HFFc6 (cell line): Measurements from ENCODE around the gene CUL7. TPM values are rescaled to one million over a fixed set of nuclear protein-coding genes. Genes with fewer than 3 reads are reported as not detected.

Experiments
- DNase-seq: peaks from one replicate; pipeline ENCODE4 v3.0.0-alpha.2; 2018
- H3K27ac Mint-ChIP-seq: 2 replicates; pipeline ENCODE4 v1.8.0; 2020; ENCODE audit warnings: mild to moderate bottlenecking, mixed read lengths
- H3K27me3 Mint-ChIP-seq: 2 replicates; pipeline ENCODE4 v1.8.0; 2021; ENCODE audit warnings: mild to moderate bottlenecking, moderate library complexity, mixed read lengths; ENCODE audit not compliant: insufficient read depth
- H3K36me3 Mint-ChIP-seq: 2 replicates; pipeline ENCODE4 v1.8.0; 2021; ENCODE audit warnings: low read depth, mixed read lengths
- H3K4me1 Mint-ChIP-seq: 2 replicates; pipeline ENCODE4 v1.8.0; 2020; ENCODE audit warnings: low read depth, mixed read lengths
- H3K4me3 Mint-ChIP-seq: 2 replicates; pipeline ENCODE4 v1.8.0; 2020; ENCODE audit warnings: mild to moderate bottlenecking, moderate library complexity, mixed read lengths
- H3K9me3 Mint-ChIP-seq: 2 replicates; pipeline ENCODE4 v1.8.0; 2020; ENCODE audit warnings: mild to moderate bottlenecking, mixed read lengths
- CTCF ChIP-seq: fragments of 200-600 bp; sonication (generic); IDR thresholded peaks from 2 replicates; pipeline ENCODE4 v1.5.0; 2021; ENCODE audit warnings: antibody characterized with exemption, mild to moderate bottlenecking
- total RNA-seq, 6 experiments: library from RNA; stranded (reverse); fragmentation: NEBNext Ultra II Directional; extraction: Animal tissue kit (Norgen Biotek cat#: 25700); gene quantifications; 2 replicates in 1 of 6; 3 replicates in 5 of 6; pipeline ENCODE4 v1.2.3, GENCODE V29; 2021

Gene CUL7
- total RNA-seq, 6 experiments from 2014 or later, result 33.7 to 50.3 (median 37.0) TPM

GRCh38 chr6:43058531-43058930 lies 4.9 kb upstream of the CUL7 start:
- DNase-seq, result no peak
- peak overlapping the region; percentile 95 for H3K4me3 Mint-ChIP-seq
- TF ChIP-seq CTCF, result no peak
- H3K36me3 Mint-ChIP-seq, result peaks cover 28% of the 10 kb centered on the region
- H3K9me3 Mint-ChIP-seq, result no peaks in the 10 kb centered on the region
- H3K27ac Mint-ChIP-seq, result peak overlapping the region; percentile 96
- peaks cover 2% of the 10 kb centered on the region; the same call in 1 of the 2 replicates for H3K27me3 Mint-ChIP-seq
- peaks cover 50% of the 10 kb centered on the region for H3K4me1 Mint-ChIP-seq

GRCh38 chr6:43055966-43056365 lies 2.3 kb upstream of the CUL7 start:
- DNase-seq, result no peak
- Mint-ChIP-seq H3K9me3 (no peaks in the 10 kb centered on the region), H3K27ac (no peak overlapping the region), H3K4me1 (peaks cover 56% of the 10 kb centered on the region), H3K4me3 (no peak overlapping the region), H3K27me3 (peaks cover 3% of the 10 kb centered on the region), H3K36me3 (peaks cover 46% of the 10 kb centered on the region)
- TF ChIP-seq CTCF, result no peak

GRCh38 chr6:43054206-43054943 lies 724 bp upstream of the CUL7 start:
- Mint-ChIP-seq H3K27ac (peak overlapping the region; percentile 96), H3K9me3 (no peaks in the 10 kb centered on the region), H3K4me3 (peak overlapping the region; percentile 93), H3K36me3 (peaks cover 62% of the 10 kb centered on the region), H3K27me3 (peaks cover 3% of the 10 kb centered on the region), H3K4me1 (peaks cover 56% of the 10 kb centered on the region)
- DNase-seq, result no peak
- TF ChIP-seq CTCF, result no peak

GRCh38 chr6:43052842-43053544 lies 658 bp downstream of the CUL7 start:
- Mint-ChIP-seq H3K27me3 (peaks cover 3% of the 10 kb centered on the region), H3K4me3 (peak overlapping the region; percentile 93), H3K9me3 (no peaks in the 10 kb centered on the region), H3K27ac (peak overlapping the region; percentile 96), H3K4me1 (peaks cover 47% of the 10 kb centered on the region), H3K36me3 (peaks cover 59% of the 10 kb centered on the region)
- no peak for DNase-seq
- TF ChIP-seq CTCF, result no peak

GRCh38 chr6:43052225-43052841 lies 1.3 kb downstream of the CUL7 start:
- Mint-ChIP-seq H3K9me3 (no peaks in the 10 kb centered on the region), H3K27ac (peak overlapping the region; percentile 96), H3K36me3 (peaks cover 54% of the 10 kb centered on the region), H3K27me3 (peaks cover 3% of the 10 kb centered on the region), H3K4me3 (peak overlapping the region; percentile 93), H3K4me1 (peaks cover 44% of the 10 kb centered on the region)
- no peak for TF ChIP-seq CTCF
- no peak for DNase-seq
